ENCODE measurements around the gene CAPN9. TPM values are rescaled to one million over a fixed set of nuclear protein-coding genes. Genes with fewer than 3 reads are reported as not detected.

Gene CAPN9
- total and polyA plus RNA-seq, 5 donors: 0.23 to 0.53 (median 0.28) TPM

Other genes starting within 250 kb of the CAPN9 start
- gene COG2, start 104.9 kb upstream of the CAPN9 start, total RNA-seq: 10 to 100 TPM; 27.6 to 43.9 (median 41.2) TPM
- gene COG2, start 104.9 kb upstream of the CAPN9 start, polyA plus RNA-seq: 19.4 TPM
- 100 to 1,000 TPM; 114 to 168 (median 140) TPM for gene AGT, start 33.3 kb upstream of the CAPN9 start, total RNA-seq
- gene AGT, start 33.3 kb upstream of the CAPN9 start, polyA plus RNA-seq: 121 TPM
- gene C1orf198, start 121.1 kb downstream of the CAPN9 start, total RNA-seq: 10 to 100 TPM; 48.0 to 69.9 (median 56.2) TPM
- 36.1 TPM for gene C1orf198, start 121.1 kb downstream of the CAPN9 start, polyA plus RNA-seq
- gene TTC13, start 231.5 kb downstream of the CAPN9 start, total RNA-seq: 1 to 10 TPM; 6.5 to 8.6 (median 7.5) TPM
- 4.5 TPM for gene TTC13, start 231.5 kb downstream of the CAPN9 start, polyA plus RNA-seq
- gene ARV1, start 231.7 kb downstream of the CAPN9 start, total RNA-seq: 10 to 100 TPM; 25.2 to 29.2 (median 27.6) TPM
- gene ARV1, start 231.7 kb downstream of the CAPN9 start, polyA plus RNA-seq: 48.5 TPM